HepG2 (cell line): ENCODE results near the gene CRNKL1. TPM values are rescaled to one million over a fixed set of nuclear protein-coding genes. Genes with fewer than 3 reads are reported as not detected.

Source experiments
- ARHGAP35 ChIP-seq: sonication (generic); formaldehyde crosslinking; IDR thresholded peaks from 2 replicates; pipeline ENCODE4 v1.9.0; 2022; ENCODE audit warnings: mild to moderate bottlenecking, inconsistent platforms, moderate library complexity, missing genetic modification reagents, borderline replicate concordance
- ATRX ChIP-seq: sonication (generic); formaldehyde crosslinking; IDR thresholded peaks from 2 replicates; pipeline ENCODE4 v1.4.0; 2020; ENCODE audit warnings: missing genetic modification reagents, borderline replicate concordance
- CBX5 ChIP-seq: sonication (generic); formaldehyde crosslinking; IDR thresholded peaks from 2 replicates; pipeline ENCODE4 v1.4.0; 2020; ENCODE audit warnings: missing genetic modification reagents, borderline replicate concordance
- FOXP1 ChIP-seq, 2 experiments: fragments of 450-650 bp in 1 of 2; IDR thresholded peaks; 2 replicates each; pipeline ENCODE4 v1.6.1; 2017 to 2018; ENCODE audit warnings: antibody characterized with exemption in 1 of 2
- KDM1A ChIP-seq: IDR thresholded peaks from 2 replicates; pipeline ENCODE4 v1.6.1; 2016; ENCODE audit warnings: missing compliant biosample characterization
- MTA1 ChIP-seq: sonication (generic); formaldehyde crosslinking; IDR thresholded peaks from 2 replicates; pipeline ENCODE4 v1.4.0; 2020; ENCODE audit warnings: missing genetic modification reagents, mild to moderate bottlenecking, borderline replicate concordance
- NR2F6 ChIP-seq, 2 experiments: IDR thresholded peaks; 2 replicates each; pipeline ENCODE4 v1.6.1; 2016; ENCODE audit warnings: antibody characterized with exemption in 1 of 2, mild to moderate bottlenecking in 1 of 2
- PAX8 ChIP-seq: sonication (generic); formaldehyde crosslinking; IDR thresholded peaks from 2 replicates; pipeline ENCODE4 v1.8.0; 2022; ENCODE audit warnings: mild to moderate bottlenecking, missing genetic modification reagents, borderline replicate concordance
- RARA ChIP-seq: IDR thresholded peaks from 2 replicates; pipeline ENCODE4 v1.6.1; 2016; ENCODE audit warnings: missing genetic modification reagents, missing compliant biosample characterization
- SP1 ChIP-seq, 2 experiments: fragments of 450-650 bp in 1 of 2; sonication (generic) in 1 of 2; formaldehyde crosslinking in 1 of 2; IDR thresholded peaks; 2 replicates each; pipeline versions ENCODE4 v1.4.0 to v1.6.1; 2016 to 2020; ENCODE audit warnings: missing genetic modification reagents in 1 of 2
- ZNF121 ChIP-seq: sonication (generic); formaldehyde crosslinking; IDR thresholded peaks from 2 replicates; pipeline ENCODE4 v1.5.0; 2020; ENCODE audit warnings: mild to moderate bottlenecking, missing genetic modification reagents
- ZNF33A ChIP-seq: sonication (generic); formaldehyde crosslinking; IDR thresholded peaks from 2 replicates; pipeline ENCODE4 v1.5.1; 2020; ENCODE audit warnings: missing genetic modification reagents, mild to moderate bottlenecking, moderate library complexity, borderline replicate concordance
- ZNF431 ChIP-seq: sonication (generic); formaldehyde crosslinking; IDR thresholded peaks from 2 replicates; pipeline ENCODE4 v1.9.0; 2022; ENCODE audit warnings: missing genetic modification reagents, low read depth, mild to moderate bottlenecking, borderline replicate concordance
- ZNF441 ChIP-seq: sonication (generic); formaldehyde crosslinking; IDR thresholded peaks from 2 replicates; pipeline ENCODE4 v1.7.0; 2021; ENCODE audit warnings: missing genetic modification reagents, borderline replicate concordance
- ZNF564 ChIP-seq: sonication (generic); formaldehyde crosslinking; IDR thresholded peaks from 2 replicates; pipeline ENCODE4 v1.8.1; 2023; ENCODE audit warnings: mild to moderate bottlenecking, missing genetic modification reagents
- ZSCAN29 ChIP-seq: sonication (generic); formaldehyde crosslinking; conservative IDR thresholded peaks from 2 replicates; pipeline ENCODE4 v1.4.0; 2020; ENCODE audit warnings: mild to moderate bottlenecking, missing genetic modification reagents
- polyA plus RNA-seq, 8 experiments: library from polyadenylated mRNA; depleted of rRNA in 3 of 8; stranded (reverse) in 7 of 8; unstranded in 1 of 8; fragments of >200 nt; fragmentation: Illumina TruSeq in 4 of 8; extraction: Trizol in 4 of 8; gene quantifications; 2 replicates each; pipeline versions ENCODE4 v1.2.1 to v1.2.3, GENCODE V29; 2011 to 2016; ENCODE audit warnings: low read depth in 4 of 8, missing spikeins in 1 of 8, mixed read lengths in 1 of 8; ENCODE audit not compliant: insufficient read depth in 1 of 8
- total RNA-seq, 5 experiments: library from RNA; depleted of rRNA; stranded (reverse); fragments of >200 nt; fragmentation: Illumina TruSeq; extraction: Trizol; gene quantifications; 2 replicates each; pipeline ENCODE4 v1.2.3, GENCODE V29; 2016; ENCODE audit warnings: low read depth in 1 of 5
- TF ChIP-seq, protein P1 (sequence below): sonication (generic); formaldehyde crosslinking; IDR thresholded peaks from 2 replicates; pipeline ENCODE4 v1.9.0; 2021; ENCODE audit warnings: missing genetic modification reagents, borderline replicate concordance
- TF ChIP-seq, protein P2 (sequence below), 2 experiments: sonication (generic) in 1 of 2; formaldehyde crosslinking in 1 of 2; IDR thresholded peaks; 2 replicates each; pipeline versions ENCODE4 v1.4.0 to v1.6.1; 2016 to 2020; ENCODE audit warnings: borderline replicate concordance in 1 of 2, low read depth in 1 of 2, mild to moderate bottlenecking in 1 of 2, missing genetic modification reagents in 1 of 2
- TF ChIP-seq, protein P3 (sequence below): sonication (generic); formaldehyde crosslinking; IDR thresholded peaks from 2 replicates; pipeline ENCODE4 v1.5.1; 2020; ENCODE audit warnings: missing genetic modification reagents, mild to moderate bottlenecking, borderline replicate concordance

The CRNKL1 gene
- total and polyA plus RNA-seq, 2 of the 13 experiments (the other 11 are each of a cell fraction or from before 2014, with no cell fraction given) = 12.3 to 64.5 TPM

DNA sequence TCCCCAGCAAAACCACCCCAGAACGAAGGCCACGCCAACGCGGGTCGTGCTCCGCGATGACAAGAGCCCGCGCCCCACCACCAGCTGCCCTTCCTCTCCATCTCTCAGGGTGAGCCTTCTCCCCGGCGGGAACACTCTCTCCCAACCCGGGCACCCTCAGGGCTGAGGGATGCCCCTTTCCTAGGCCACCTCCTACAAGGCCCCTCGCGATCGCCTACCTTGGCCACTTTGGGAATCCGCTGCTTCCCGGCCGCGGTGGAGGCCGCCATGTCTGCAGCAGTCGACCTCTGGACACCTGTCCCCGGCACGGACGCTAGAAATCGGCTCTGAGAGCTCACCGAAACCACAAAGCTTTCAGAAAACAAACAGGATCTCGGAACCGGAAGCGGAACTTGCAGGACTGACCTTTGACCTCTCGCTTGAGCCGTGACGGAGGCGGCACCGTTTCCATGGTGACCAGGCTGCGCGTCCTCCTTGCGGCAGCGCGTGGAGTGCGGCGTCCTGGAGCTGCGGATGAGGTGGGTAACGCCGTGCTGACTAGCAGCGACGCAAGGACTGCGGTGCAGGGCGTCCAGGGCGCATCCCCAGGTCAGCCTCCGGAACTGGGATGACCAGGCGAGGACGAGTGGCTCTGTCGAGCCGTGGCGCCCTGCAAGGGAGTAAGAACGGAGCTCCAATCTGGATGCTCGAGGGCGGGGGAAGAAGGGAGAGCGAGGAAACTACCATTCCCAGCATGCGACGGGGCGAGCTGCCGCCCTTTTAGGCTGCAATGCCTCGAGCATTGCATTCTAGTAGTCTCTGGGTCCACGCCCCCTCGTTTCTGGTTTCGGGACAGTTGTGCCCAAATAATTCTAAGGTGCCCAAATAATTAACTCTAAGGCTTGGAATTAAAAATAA, at the start of gene CRNKL1, which contains the start of gene CFAP61 (continued):
- TF ChIP-seq SP1 (IDR thresholded peaks at IDR 0.05) (no peak), SP1 (CRISPR knock-in tag; IDR thresholded peaks at IDR 0.05) (peak; percentile 75; the same call in 1 of the 2 replicates), PAX8 (CRISPR knock-in tag) (peak; percentile 92; the same call in 1 of the 2 replicates), ATRX (no peak), MTA1 (CRISPR knock-in tag) (peak; percentile 92; the same call in 1 of the 2 replicates), ZNF33A (CRISPR knock-in tag) (no peak), FOXP1 (IDR thresholded peaks at IDR 0.05) (no peak), FOXP1 (CRISPR knock-in tag; IDR thresholded peaks at IDR 0.05) (peak; percentile 48; the same call in 1 of the 2 replicates), ZNF564 (CRISPR knock-in tag) (peak; percentile 92; the same call in 1 of the 2 replicates), KDM1A (CRISPR knock-in tag) (peak; percentile 29; the same call in 1 of the 2 replicates), NR2F6 (IDR thresholded peaks at IDR 0.05) (peak; percentile 97), NR2F6 (CRISPR knock-in tag; IDR thresholded peaks at IDR 0.05) (peak; percentile 99), CBX5 (peak; percentile 86; the same call in 1 of the 2 replicates), ZNF431 (CRISPR knock-in tag) (0 out of 2 replicates have a peak, but pooled peaks have one; percentile 78), ZNF441 (CRISPR knock-in tag) (no peak; the same call in 1 of the 2 replicates), RARA (CRISPR knock-in tag) (peak; percentile 64), ZNF121 (CRISPR knock-in tag) (no peak), ARHGAP35 (CRISPR knock-in tag) (peak; percentile 92; the same call in 1 of the 2 replicates), ZSCAN29 (CRISPR knock-in tag) (peak; percentile 32; the same call in 1 of the 2 replicates)
- TF ChIP-seq, protein P1, sequence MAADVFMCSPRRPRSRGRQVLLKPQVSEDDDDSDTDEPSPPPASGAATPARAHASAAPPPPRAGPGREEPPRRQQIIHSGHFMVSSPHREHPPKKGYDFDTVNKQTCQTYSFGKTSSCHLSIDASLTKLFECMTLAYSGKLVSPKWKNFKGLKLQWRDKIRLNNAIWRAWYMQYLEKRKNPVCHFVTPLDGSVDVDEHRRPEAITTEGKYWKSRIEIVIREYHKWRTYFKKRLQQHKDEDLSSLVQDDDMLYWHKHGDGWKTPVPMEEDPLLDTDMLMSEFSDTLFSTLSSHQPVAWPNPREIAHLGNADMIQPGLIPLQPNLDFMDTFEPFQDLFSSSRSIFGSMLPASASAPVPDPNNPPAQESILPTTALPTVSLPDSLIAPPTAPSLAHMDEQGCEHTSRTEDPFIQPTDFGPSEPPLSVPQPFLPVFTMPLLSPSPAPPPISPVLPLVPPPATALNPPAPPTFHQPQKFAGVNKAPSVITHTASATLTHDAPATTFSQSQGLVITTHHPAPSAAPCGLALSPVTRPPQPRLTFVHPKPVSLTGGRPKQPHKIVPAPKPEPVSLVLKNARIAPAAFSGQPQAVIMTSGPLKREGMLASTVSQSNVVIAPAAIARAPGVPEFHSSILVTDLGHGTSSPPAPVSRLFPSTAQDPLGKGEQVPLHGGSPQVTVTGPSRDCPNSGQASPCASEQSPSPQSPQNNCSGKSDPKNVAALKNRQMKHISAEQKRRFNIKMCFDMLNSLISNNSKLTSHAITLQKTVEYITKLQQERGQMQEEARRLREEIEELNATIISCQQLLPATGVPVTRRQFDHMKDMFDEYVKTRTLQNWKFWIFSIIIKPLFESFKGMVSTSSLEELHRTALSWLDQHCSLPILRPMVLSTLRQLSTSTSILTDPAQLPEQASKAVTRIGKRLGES = no peak
- TF ChIP-seq, protein P2, sequence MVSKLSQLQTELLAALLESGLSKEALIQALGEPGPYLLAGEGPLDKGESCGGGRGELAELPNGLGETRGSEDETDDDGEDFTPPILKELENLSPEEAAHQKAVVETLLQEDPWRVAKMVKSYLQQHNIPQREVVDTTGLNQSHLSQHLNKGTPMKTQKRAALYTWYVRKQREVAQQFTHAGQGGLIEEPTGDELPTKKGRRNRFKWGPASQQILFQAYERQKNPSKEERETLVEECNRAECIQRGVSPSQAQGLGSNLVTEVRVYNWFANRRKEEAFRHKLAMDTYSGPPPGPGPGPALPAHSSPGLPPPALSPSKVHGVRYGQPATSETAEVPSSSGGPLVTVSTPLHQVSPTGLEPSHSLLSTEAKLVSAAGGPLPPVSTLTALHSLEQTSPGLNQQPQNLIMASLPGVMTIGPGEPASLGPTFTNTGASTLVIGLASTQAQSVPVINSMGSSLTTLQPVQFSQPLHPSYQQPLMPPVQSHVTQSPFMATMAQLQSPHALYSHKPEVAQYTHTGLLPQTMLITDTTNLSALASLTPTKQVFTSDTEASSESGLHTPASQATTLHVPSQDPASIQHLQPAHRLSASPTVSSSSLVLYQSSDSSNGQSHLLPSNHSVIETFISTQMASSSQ (IDR thresholded peaks at IDR 0.05; ENCODE audit: low read depth) = no peak
- TF ChIP-seq, protein P2 (CRISPR knock-in tag; IDR thresholded peaks at IDR 0.05; ENCODE audit: borderline replicate concordance) = peak; percentile 55; the same call in 1 of the 2 replicates
- TF ChIP-seq, protein P3, sequence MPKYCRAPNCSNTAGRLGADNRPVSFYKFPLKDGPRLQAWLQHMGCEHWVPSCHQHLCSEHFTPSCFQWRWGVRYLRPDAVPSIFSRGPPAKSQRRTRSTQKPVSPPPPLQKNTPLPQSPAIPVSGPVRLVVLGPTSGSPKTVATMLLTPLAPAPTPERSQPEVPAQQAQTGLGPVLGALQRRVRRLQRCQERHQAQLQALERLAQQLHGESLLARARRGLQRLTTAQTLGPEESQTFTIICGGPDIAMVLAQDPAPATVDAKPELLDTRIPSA = no peak; the same call in 1 of the 2 replicates
